Activated naive CD4-positive, alpha-beta T cell (primary cell): ENCODE data around the gene GABBR2.
"Not testable (repeated sequence)": the region's sequence is repeated elsewhere in the genome, so short reads cannot be mapped to it uniquely, and the experiment has no call there.

ENCODE experiments used
- DNase-seq, 4 experiments: peaks; one replicate each; lab custom pipeline; 2025; lab: John Stamatoyannopoulos, UW

Gene GABBR2

DNA sequence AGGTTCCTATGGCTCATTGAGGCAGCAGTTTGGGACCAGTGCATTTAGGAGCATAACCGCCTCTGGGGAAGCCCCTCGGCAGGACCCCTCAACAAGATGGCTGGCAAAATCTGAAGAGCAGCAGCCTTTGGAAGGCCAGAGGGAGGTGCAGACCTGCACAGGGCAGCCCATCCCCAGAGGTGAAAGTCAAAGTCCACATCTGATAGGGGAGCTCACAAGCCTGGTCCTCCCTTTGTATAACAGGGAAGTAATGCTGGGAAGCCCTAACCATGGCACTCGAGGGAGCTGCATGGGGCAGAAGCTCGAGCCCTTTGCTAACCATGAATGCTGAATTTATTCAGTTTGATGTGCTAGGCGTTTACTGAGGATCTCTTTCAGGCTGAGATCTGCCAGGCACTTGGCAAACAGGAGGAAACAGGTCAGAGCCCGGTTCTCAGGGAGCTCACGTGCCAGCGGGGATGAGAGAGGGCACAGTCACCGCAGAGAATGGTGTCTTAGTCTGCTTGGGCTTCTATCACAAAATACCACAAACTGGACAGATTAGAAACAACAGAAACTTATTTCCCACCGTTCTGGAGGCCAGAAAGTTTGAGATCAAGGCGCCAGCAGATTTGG, 114.1 kb downstream of the GABBR2 start:
- no peak for DNase-seq

DNA sequence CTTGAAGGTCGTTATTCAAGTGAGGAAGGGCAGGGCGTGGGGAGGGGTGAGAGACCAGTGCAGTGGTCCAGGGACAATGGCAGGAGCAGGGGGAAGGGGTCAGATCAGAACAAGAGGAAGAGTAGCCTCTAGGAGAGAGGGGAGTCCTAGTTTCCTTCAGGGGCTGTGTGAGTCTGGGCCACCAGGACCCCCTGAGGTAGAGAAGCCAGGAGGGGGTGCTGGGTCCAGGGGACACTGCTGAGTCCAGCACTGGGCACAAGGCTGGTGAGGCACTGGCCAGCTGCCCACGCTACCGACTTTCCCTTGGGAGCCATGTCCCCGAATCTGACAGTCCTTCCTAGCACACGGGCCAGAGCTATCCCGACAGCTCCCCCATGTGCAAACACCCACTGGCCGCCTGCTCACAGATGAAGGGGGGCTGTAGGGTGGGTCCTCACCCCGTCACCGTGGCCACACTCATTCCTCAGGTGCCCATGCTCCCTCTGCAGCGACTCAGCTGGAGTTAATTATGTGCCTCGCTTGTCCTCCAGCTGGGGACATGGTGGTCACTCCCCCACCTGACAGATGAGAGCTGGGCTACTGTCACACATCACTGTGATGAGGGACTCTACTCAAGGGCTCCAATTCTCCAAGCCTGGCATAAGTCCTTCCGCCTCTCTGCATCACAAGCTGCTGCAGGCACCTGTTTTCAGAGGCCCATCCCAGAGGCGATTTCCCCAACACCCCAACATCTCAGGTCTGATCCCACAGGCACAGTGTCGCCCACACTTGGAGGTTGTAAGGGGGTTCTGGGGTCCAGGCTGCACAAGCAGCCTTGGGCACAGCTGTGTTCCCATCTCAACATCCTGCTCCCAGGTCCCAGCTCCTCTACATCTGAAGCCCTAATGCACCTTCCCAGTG, 115.1 kb downstream of the GABBR2 start:
- DNase-seq: no peak

- no peak for DNase-seq
These were observed 117.0 kb downstream of the GABBR2 start for GRCh38 chr9:98591696-98592095.

GRCh38 chr9:98590101-98590500, 118.6 kb downstream of the GABBR2 start:
- no peak for DNase-seq

GRCh38 chr9:98589102-98589501, 119.6 kb downstream of the GABBR2 start:
- DNase-seq: no peak

DNA sequence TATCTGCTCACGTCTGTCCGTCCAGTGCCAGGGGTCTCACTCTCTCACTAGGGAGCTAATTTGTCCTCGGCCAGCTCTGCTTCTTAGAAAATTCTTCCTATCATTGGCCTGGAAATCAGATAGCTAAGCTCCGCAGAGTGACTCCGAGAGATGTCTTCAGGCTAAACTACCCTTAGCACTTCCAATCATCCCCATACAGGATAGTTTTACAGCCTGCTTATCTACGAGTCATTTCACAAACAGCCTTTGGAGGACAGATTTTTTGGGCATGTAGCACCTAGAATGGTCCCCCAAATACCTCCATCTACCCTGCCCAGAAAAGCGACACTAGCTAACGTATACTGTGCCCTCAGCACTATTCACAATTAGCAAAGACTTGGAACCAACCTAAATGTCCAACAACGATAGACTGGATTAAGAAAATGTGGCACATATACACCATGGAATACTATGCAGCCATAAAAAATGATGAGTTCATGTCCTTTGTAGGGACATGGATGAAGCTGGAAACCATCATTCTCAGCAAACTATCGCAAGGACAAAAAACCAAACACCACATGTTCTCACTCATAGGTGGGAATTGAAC, 123.8 kb downstream of the GABBR2 start:
- not testable (repeated sequence) for DNase-seq

- DNase-seq: no peak
These were observed 124.7 kb downstream of the GABBR2 start for GRCh38 chr9:98584059-98584458.

GRCh38 chr9:98583417-98583816, 125.3 kb downstream of the GABBR2 start:
- no peak for DNase-seq

DNA sequence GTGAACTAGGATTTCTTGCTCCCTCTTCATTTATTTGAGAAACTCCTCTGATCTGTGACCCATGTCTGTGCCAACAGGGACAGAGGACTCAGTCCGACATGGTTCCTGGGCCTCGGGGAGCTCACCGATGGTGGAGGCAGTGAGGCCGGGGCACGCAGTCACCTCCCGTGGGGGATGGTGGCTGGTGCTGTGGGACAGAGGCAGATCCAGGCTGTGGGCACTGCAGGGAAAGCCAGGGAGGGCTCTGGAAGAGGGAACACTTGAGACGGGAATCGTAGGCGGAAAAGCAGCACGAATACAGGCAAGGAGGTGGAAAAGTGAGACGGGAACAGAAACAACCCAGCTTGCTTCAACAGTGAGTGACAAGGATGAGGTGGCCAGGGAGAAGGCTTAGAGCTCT, 127.8 kb downstream of the GABBR2 start:
- DNase-seq: no peak

- DNase-seq: no peak
These were observed 129.0 kb downstream of the GABBR2 start for GRCh38 chr9:98579700-98580099.

DNA sequence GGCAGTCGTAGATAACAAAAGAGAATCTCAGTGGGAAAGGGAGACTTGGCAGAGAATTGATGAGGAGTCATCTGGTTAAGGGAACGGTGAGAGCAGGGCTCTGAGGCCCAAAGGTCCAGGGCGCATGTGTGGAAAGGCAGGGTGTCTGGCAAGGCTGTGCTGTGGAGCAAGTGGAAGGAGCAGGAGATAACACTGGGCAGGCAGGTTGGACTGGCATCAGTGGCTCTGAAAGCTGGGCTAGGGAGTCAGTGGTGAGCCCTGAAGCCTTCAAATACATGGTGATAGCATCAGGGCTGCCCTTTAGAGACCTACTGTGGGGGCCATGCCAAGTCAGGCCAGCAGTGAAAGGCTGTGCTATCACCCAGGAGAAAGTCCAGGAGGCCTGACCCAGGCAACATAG, 131.3 kb downstream of the GABBR2 start:
- DNase-seq: no peak

DNA sequence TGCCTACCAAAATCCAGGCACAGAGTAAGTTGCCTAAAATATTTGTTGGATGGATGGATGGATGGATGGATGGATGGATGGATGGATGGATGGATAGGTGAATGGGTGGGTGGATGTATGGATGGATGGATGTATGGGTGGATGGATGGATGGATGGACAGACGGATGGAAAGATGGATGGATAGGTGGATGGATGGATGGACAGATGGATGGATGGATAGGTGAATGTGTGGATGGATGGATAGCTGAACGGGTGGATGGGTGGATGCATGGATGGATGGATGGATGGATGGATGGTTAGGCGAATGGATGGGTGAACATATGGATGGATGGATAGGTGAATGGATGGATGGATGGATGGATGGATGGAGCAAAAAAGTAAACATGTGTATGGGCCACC, 131.9 kb downstream of the GABBR2 start:
- no peak for DNase-seq

- DNase-seq: no peak
These were observed 132.4 kb downstream of the GABBR2 start for GRCh38 chr9:98576354-98576753.

DNA sequence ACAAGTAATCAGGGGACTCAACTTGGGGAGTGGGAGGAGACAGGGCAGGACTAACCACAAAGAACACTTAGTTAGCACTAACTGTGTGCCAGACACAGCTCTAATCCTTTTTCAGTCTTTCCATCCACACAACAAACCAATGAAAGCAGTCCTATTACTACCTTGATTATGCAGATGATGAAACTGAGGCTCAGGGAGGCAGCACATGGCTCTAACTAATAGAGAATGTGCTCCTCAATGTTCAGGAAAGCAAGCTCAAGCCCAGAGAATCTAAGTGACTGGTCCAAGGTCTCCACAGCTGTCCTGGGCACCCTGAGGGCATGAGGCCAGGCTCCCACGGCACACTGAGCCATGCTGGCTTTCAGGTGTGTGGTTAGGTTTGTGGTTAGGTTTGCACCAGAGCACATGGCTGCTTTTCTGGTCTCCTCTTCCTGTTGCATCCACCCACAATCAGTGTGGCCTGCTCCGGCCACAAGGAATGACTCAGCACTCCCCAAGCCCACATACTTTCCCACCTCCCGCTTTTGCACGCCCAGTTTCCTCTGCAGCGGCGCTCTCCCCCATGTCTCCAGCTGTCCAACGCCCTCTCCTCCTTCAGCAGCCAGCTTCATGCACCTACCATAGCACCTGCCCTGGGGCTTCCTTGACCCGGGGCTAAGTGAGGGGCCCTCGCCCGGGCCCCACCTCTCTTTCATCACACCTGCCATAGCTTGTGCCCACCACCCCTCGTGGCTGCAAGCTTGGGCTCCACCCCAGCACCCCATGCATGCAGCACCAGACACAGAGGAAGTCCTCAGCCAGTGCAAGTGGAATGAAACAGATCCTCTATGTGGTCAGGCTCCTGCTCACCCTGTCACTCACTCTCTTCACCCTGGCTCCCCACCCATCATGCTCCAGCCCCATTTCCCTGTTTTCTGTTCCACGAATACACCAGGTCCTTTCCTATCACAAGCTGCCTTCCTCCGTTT, 133.1 kb downstream of the GABBR2 start:
- DNase-seq: no peak

- no peak for DNase-seq
These were observed 134.9 kb downstream of the GABBR2 start for GRCh38 chr9:98573749-98574278.

GRCh38 chr9:98572796-98573195, 135.9 kb downstream of the GABBR2 start:
- DNase-seq: no peak

GRCh38 chr9:98572054-98572627, 136.6 kb downstream of the GABBR2 start:
- no peak for DNase-seq

DNA sequence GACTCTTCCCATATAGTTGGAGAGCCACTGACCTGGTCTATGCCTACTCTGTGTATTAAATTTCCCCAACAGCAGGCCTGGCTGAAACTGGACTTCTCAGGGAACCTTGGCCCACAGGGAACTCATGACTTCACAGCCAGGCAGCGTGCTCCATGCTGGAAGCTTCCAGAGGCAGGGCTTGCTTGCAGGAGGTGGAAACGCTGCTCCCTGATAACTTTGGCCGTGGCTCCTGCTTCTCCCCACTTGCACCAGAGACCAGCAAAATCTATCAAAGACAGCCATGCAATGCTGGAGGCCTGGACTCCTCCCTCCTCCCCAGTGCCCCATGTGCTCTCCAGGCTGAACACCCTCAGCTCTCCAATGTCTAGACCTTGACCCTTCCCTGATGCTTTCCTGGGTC, 137.1 kb downstream of the GABBR2 start:
- DNase-seq: no peak

- DNase-seq: no peak
These were observed 137.9 kb downstream of the GABBR2 start for GRCh38 chr9:98570663-98571440.

DNA sequence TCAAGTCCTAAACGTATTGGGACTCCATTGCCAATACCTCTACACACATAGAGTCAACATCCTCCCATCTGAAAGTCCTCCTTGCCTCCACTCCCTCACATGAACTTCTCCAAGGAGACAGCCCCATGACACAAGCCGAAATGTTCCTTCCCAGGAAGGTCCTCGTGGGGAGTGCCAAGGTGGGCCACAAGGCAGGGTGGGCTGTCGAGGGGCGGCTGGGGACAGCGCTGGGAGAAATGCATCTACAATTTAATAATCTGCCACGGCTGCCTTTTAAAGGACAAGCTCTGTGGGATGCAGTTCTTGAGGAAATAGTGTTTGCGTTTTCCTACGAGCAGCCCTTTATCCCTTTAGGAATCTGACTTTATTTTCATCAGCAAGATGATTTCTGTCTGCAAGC, 138.7 kb downstream of the GABBR2 start:
- DNase-seq: no peak

GRCh38 chr9:98569491-98569890, 139.2 kb downstream of the GABBR2 start:
- no peak for DNase-seq
